Esophagus muscularis mucosa (tissue), 4 donors: Measurements from ENCODE around the gene OBSCN. TPM values are rescaled to one million over a fixed set of nuclear protein-coding genes. Genes with fewer than 3 reads are reported as not detected.

Source experiments
- DNase-seq: peaks from one replicate; pipeline ENCODE4 v3.0.0-alpha.2; 2017; ENCODE audit errors: extremely low spot score
- H3K27ac ChIP-seq, 4 donors: fragments of 200-600 bp; sonication (generic); replicated peaks in 1 of 4; 1 replicate in 3 of 4; 2 replicates in 1 of 4; pipeline ENCODE4 v1.5.1; 2016 to 2019; ENCODE audit warnings: mild to moderate bottlenecking in 1 of 4
- H3K27me3 ChIP-seq, 4 donors: fragments of 200-600 bp; sonication (generic); one replicate each; pipeline versions ENCODE4 v1.5.1 to v1.6.0; 2016 to 2019
- H3K36me3 ChIP-seq, 4 donors: fragments of 200-600 bp; sonication (generic); one replicate each; pipeline ENCODE4 v1.5.1; 2016 to 2019
- H3K4me1 ChIP-seq, 4 donors: fragments of 200-600 bp; sonication (generic); one replicate each; pipeline ENCODE4 v1.5.1; 2016 to 2019
- H3K4me3 ChIP-seq, 4 donors: fragments of 200-600 bp; sonication (generic); 1 replicate in 2 of 4; 2 replicates in 2 of 4; pipeline ENCODE4 v1.5.1; 2016 to 2019; ENCODE audit warnings: mild to moderate bottlenecking in 4 of 4, moderate library complexity in 1 of 4
- H3K9me3 ChIP-seq, 4 donors: fragments of 200-600 bp; sonication (generic); 1 replicate in 3 of 4; 2 replicates in 1 of 4; pipeline ENCODE4 v1.5.1; 2016 to 2019
- CTCF ChIP-seq, 3 experiments: fragments of 200-600 bp in 2 of 3; fragments of 450-650 bp in 1 of 3; sonication (generic) in 2 of 3; IDR thresholded peaks; one replicate each; pipeline ENCODE4 v1.5.1; 2017 to 2019; ENCODE audit warnings: antibody characterized with exemption in 3 of 3, mild to moderate bottlenecking in 2 of 3, moderate library complexity in 1 of 3
- EP300 ChIP-seq: sonication (generic); formaldehyde crosslinking; IDR thresholded peaks from one replicate; pipeline ENCODE4 v1.6.1; 2017; ENCODE audit warnings: antibody characterized with exemption
- POLR2A ChIP-seq: fragments of 450-650 bp; IDR thresholded peaks from one replicate; pipeline ENCODE4 v1.6.1; 2017; ENCODE audit warnings: antibody characterized with exemption, moderate library complexity, mild to moderate bottlenecking, low read depth
- POLR2AphosphoS5 ChIP-seq, 2 donors: sonication (generic); formaldehyde crosslinking; IDR thresholded peaks; one replicate each; pipeline ENCODE4 v1.6.1; 2017; ENCODE audit warnings: antibody characterized with exemption in 2 of 2
- WGBS: methylation state at CpG from one replicate; pipeline ENCODE4 v1.1.5; 2018; 5-methylcytosine and 5-hydroxymethylcytosine counted together
- intact Hi-C: fragments of 100-400 bp; cut with DNase I; formaldehyde crosslinking; loops from one replicate; pipeline ENCODE4 v1.15.1; 2023
- total RNA-seq, 4 donors: library from RNA; depleted of rRNA; stranded (reverse); fragments of >200 nt; gene quantifications; one replicate each; pipeline versions ENCODE4 v1.1.0 to v1.2.1, GENCODE V29; 2016

Gene OBSCN
- total RNA-seq, 4 donors from 2014 or later: 12.6 to 31.4 (median 17.8) TPM

- no peak for TF ChIP-seq POLR2AphosphoS5 (IDR thresholded peaks at IDR 0.05)
- TF ChIP-seq POLR2A: no peak
- no peak for TF ChIP-seq CTCF (IDR thresholded peaks at IDR 0.05)
- TF ChIP-seq EP300: no peak
- Histone ChIP-seq H3K36me3 (no peaks in the 10 kb centered on the region), H3K27ac (no peak overlapping the region), H3K27me3 (peaks cover 0 to 83% (median 0%) of the 10 kb centered on the region in 4 donors), H3K9me3 (no peaks in the 10 kb centered on the region), H3K4me1 (peaks cover 0 to 14% (median 2%) of the 10 kb centered on the region in 4 donors), H3K4me3 (no peak overlapping the region)
- no peak for DNase-seq
- 73% methylated on average over 8 of the region's 9 CpGs for WGBS
- intact Hi-C loops: no loop called here
Observed at GRCh38 chr1:228363686-228364067, 155.8 kb downstream of the OBSCN start.

- H3K27ac ChIP-seq: no peak overlapping the region
- peaks cover 0 to 14% (median 2%) of the 10 kb centered on the region in 4 donors for H3K4me1 ChIP-seq
- intact Hi-C loops: no loop called here
- TF ChIP-seq CTCF (IDR thresholded peaks at IDR 0.05): no peak
- TF ChIP-seq POLR2A: no peak
- no peak for TF ChIP-seq EP300
- TF ChIP-seq POLR2AphosphoS5 (IDR thresholded peaks at IDR 0.05): no peak
- H3K36me3 ChIP-seq: no peaks in the 10 kb centered on the region
- 86% methylated on average over 5 of the region's 12 CpGs for WGBS
- no peak for DNase-seq
- H3K27me3 ChIP-seq: peaks cover 0 to 86% (median 0%) of the 10 kb centered on the region in 4 donors
- H3K9me3 ChIP-seq: no peaks in the 10 kb centered on the region
- H3K4me3 ChIP-seq: no peak overlapping the region
Observed at GRCh38 chr1:228364068-228364705, 156.3 kb downstream of the OBSCN start.

GRCh38 chr1:228364706-228365213, 156.9 kb downstream of the OBSCN start:
- no peak for TF ChIP-seq CTCF (IDR thresholded peaks at IDR 0.05)
- no peak for TF ChIP-seq EP300
- TF ChIP-seq POLR2A: no peak
- TF ChIP-seq POLR2AphosphoS5 (IDR thresholded peaks at IDR 0.05): no peak
- Histone ChIP-seq H3K4me3 (no peak overlapping the region), H3K9me3 (no peaks in the 10 kb centered on the region), H3K4me1 (peaks cover 0 to 14% (median 2%) of the 10 kb centered on the region in 4 donors), H3K27me3 (peaks cover 0 to 86% (median 0%) of the 10 kb centered on the region in 4 donors), H3K36me3 (no peaks in the 10 kb centered on the region), H3K27ac (no peak overlapping the region)
- intact Hi-C loops: no loop called here
- DNase-seq: no peak
- WGBS: 88% methylated on average over 15 of the region's 19 CpGs

- H3K9me3 ChIP-seq: no peaks in the 10 kb centered on the region
- intact Hi-C loops: no loop called here
- no peak for TF ChIP-seq POLR2A
- H3K36me3 ChIP-seq: no peaks in the 10 kb centered on the region
- H3K4me1 ChIP-seq: peaks cover 0 to 16% (median 2%) of the 10 kb centered on the region in 4 donors
- DNase-seq: no peak
- no peak overlapping the region for H3K4me3 ChIP-seq
- WGBS: 65% methylated on average over 4 of the region's 20 CpGs
- no peak overlapping the region for H3K27ac ChIP-seq
- peaks cover 0 to 84% (median 0%) of the 10 kb centered on the region in 4 donors for H3K27me3 ChIP-seq
Observed at GRCh38 chr1:228365271-228366061, 157.6 kb downstream of the OBSCN start.
